SK-N-MC (cell line): Measurements from ENCODE around the gene CENPT.
A peak's percentile ranks its signal among the peaks of the same experiment; 100 is the strongest.

ENCODE experiments used
- DNase-seq: peaks from one replicate; pipeline ENCODE4 v3.0.0-alpha.2; 2011; ENCODE audit warnings: low read depth, low spot score
- H3K27ac ChIP-seq: fragments of 200-600 bp; sonication (generic); 2 replicates; pipeline ENCODE4 v1.5.1; 2016; ENCODE audit warnings: mixed run types
- H3K36me3 ChIP-seq: fragments of 200-600 bp; sonication (generic); 2 replicates; pipeline ENCODE4 v1.6.1; 2017; ENCODE audit warnings: antibody characterized with exemption, low read length, mixed read lengths; ENCODE audit not compliant: insufficient read depth
- H3K4me3 ChIP-seq: fragments of 200-600 bp; sonication (generic); 2 replicates; pipeline ENCODE4 v1.5.1; 2016
- H3K9ac ChIP-seq: fragments of 200-600 bp; sonication (generic); 2 replicates; pipeline ENCODE4 v1.8.0; 2017; ENCODE audit warnings: mixed run types, mixed read lengths; ENCODE audit not compliant: insufficient read length
- H3K9me3 ChIP-seq: fragments of 200-600 bp; sonication (generic); 2 replicates; pipeline ENCODE4 v1.6.1; 2017; ENCODE audit warnings: low read depth, mild to moderate bottlenecking, antibody characterized with exemption, low read length, moderate library complexity, mixed read lengths
- EZH2 ChIP-seq: fragments of 200-600 bp; sonication (generic); IDR thresholded peaks from one replicate; pipeline ENCODE4 v1.6.1; 2017; ENCODE audit warnings: antibody characterized with exemption
- FOXP2 ChIP-seq: optimal IDR thresholded peaks from 2 replicates; pipeline ENCODE3; 2011; ENCODE audit warnings: mild to moderate bottlenecking, moderate library complexity; ENCODE audit not compliant: insufficient read depth; ENCODE audit errors: extremely low read length, control extremely low read depth
- POLR2AphosphoS5 ChIP-seq: IDR thresholded peaks from 2 replicates; pipeline ENCODE4 v1.6.1; 2012; ENCODE audit warnings: mild to moderate bottlenecking, low read depth, low read length, borderline replicate concordance

Gene CENPT

GRCh38 chr16:67846320-67847063 lies 1.0 kb downstream of the CENPT start, which contains the start of gene NUTF2:
Gene NUTF2, plus strand, starts transcription at chr16:67846933. Its CDS starts 18,198 bp downstream, at chr16:67865131.
- TF ChIP-seq FOXP2 (peak; percentile 59), EZH2 (no peak), POLR2AphosphoS5 (peak; percentile 53; the same call in 1 of the 2 replicates)
- H3K9me3 ChIP-seq, result no peaks in the 10 kb centered on the region
- peak; percentile 47 for DNase-seq
- peak within 1 kb of the TSS; percentile 83 for H3K4me3 ChIP-seq
- H3K27ac ChIP-seq, result peak within 1 kb of the TSS; percentile 92
- H3K9ac ChIP-seq, result peak within 1 kb of the TSS; percentile 86
- H3K36me3 ChIP-seq, result peaks cover 6% of the 10 kb centered on the region; the same call in 1 of the 2 replicates

GRCh38 chr16:67846063-67846319 lies 1.5 kb downstream of the CENPT start:
- TF ChIP-seq FOXP2, result no peak
- TF ChIP-seq POLR2AphosphoS5, result no peak
- TF ChIP-seq EZH2, result no peak

DNA sequence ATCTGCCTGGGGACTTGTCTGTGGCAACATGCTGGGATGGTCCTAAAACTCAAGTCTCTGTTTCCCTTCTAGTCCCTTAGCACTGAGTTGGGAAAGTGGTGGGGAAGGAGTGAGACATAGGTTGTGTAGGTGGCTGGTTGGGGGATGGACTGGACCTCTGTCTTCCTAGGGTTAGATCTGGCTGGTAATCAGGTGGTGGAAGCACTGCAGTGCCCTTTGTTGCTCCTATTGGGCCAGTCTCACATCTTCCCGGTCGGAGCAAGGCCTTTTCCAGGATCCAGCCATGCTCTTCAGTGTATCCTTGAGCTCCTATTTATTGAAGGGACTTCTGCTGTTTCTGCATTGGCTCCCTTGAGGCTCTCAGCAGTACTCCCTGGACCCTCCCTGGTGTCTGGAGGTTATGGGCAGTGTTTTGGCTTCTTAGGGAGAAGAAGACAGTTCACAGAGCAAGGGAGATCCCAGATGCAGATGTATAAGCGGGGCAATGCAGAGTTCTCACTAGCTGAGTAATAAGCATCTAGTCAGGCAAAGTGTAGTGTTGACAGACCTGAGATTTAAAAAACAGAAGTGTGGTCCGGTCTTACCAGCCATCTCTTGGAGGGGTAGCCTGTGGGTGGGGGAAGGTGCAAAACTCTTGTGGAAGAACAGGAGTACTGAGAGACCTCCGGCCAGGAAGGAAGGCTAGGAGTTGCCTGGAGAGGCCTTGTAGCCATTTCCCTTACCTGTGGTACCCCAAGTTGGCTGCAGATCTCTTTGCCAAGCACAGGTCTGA lies 2.0 kb downstream of the CENPT start:
- peaks cover 6% of the 10 kb centered on the region; the same call in 1 of the 2 replicates for H3K36me3 ChIP-seq
- H3K27ac ChIP-seq, result peak overlapping the region; percentile 92
- peak overlapping the region; percentile 83 for H3K4me3 ChIP-seq
- DNase-seq, result no peak
- TF ChIP-seq EZH2 (no peak), POLR2AphosphoS5 (no peak), FOXP2 (no peak)
- no peaks in the 10 kb centered on the region for H3K9me3 ChIP-seq
- peak overlapping the region; percentile 86 for H3K9ac ChIP-seq

More at GRCh38 chr16:67846063-67846319, 1.5 kb downstream of the CENPT start:
- Histone ChIP-seq H3K36me3 (peaks cover 6% of the 10 kb centered on the region; the same call in 1 of the 2 replicates), H3K27ac (peak overlapping the region; percentile 92), H3K9me3 (no peaks in the 10 kb centered on the region), H3K9ac (peak overlapping the region; percentile 86), H3K4me3 (peak overlapping the region; percentile 83)
- DNase-seq, result no peak

DNA sequence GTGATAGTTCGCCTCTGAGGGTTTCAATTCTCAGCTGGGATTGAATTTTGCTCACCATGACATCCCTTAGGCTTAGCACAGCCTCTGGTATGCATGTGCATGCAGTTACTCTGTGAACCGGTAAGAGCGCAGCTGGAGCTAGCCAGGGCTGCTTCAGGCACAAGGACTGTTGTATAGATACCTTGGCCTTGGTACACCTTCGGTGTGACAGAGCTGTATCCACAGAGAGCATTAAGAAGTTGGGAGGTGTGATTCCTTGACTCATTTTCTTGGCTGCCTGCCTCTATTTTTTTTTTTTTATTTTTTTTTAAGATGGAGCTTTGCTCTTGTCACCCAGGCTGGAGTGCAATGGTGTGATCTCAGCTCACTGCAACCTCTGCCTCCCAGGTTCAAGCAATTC lies 3.0 kb downstream of the CENPT start:
- Histone ChIP-seq H3K4me3 (peak overlapping the region; percentile 90), H3K9ac (no peak overlapping the region), H3K9me3 (no peaks in the 10 kb centered on the region), H3K36me3 (peaks cover 6% of the 10 kb centered on the region; the same call in 1 of the 2 replicates), H3K27ac (no peak overlapping the region)
- no peak for TF ChIP-seq POLR2AphosphoS5
- DNase-seq, result no peak

DNA sequence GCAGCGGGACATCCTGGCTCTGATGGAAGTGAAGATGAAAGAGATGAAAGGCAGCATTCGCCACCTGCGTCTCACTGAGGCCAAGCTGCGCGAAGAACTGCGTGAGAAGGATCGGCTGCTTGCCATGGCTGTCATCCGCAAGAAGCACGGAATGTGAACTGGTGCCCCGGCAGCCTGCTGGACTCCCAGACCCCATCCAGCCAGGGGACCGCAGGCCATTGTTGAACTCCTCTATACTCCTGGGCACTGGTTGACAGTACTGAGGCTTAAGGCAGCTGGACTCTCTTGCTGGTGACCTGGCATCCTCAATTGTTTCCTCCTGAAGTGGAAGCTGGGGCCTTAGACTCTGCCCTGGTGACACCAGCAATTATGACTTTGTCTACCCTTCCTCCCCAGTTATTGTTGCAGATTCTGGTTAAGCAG lies 4.1 kb downstream of the CENPT start:
- no peak for TF ChIP-seq EZH2
- TF ChIP-seq FOXP2, result no peak
- no peak for TF ChIP-seq POLR2AphosphoS5

GRCh38 chr16:67842509-67843342 lies 4.8 kb downstream of the CENPT start:
- H3K9ac ChIP-seq, result peak overlapping the region; percentile 60
- DNase-seq, result no peak
- H3K4me3 ChIP-seq, result peak overlapping the region; percentile 90
- H3K36me3 ChIP-seq, result no peaks in the 10 kb centered on the region
- TF ChIP-seq POLR2AphosphoS5 (no peak; the same call in 1 of the 2 replicates), EZH2 (no peak), FOXP2 (no peak)
- peak overlapping the region; percentile 98; the same call in 1 of the 2 replicates for H3K27ac ChIP-seq
- no peaks in the 10 kb centered on the region for H3K9me3 ChIP-seq

More for the DNA sequence above, 4.1 kb downstream of the CENPT start:
- H3K9ac ChIP-seq, result peak overlapping the region; percentile 45
- H3K4me3 ChIP-seq, result peak overlapping the region; percentile 90
- no peaks in the 10 kb centered on the region for H3K36me3 ChIP-seq
- no peak for DNase-seq
- H3K9me3 ChIP-seq, result no peaks in the 10 kb centered on the region
- no peak overlapping the region for H3K27ac ChIP-seq

- Histone ChIP-seq H3K27ac (peak within 1 kb of the TSS; percentile 98), H3K9me3 (no peaks in the 10 kb centered on the region)
- peak; percentile 68 for DNase-seq
Measured at GRCh38 chr16:67841816-67842508, 5.5 kb downstream of the CENPT start, which contains the start of gene THAP11. Gene THAP11, plus strand, starts transcription at chr16:67842320. Its CDS starts 235 bp downstream, at chr16:67842555.

More at GRCh38 chr16:67841816-67842508, 5.5 kb downstream of the CENPT start, which contains the start of gene THAP11:
- no peaks in the 10 kb centered on the region for H3K36me3 ChIP-seq
- H3K9ac ChIP-seq, result peak within 1 kb of the TSS; percentile 87
- H3K4me3 ChIP-seq, result peak within 1 kb of the TSS; percentile 90
- TF ChIP-seq FOXP2 (no peak), EZH2 (no peak), POLR2AphosphoS5 (peak; percentile 38; the same call in 1 of the 2 replicates)
